Adrenal gland (tissue), 12 donors: ENCODE measurements around the gene CACNA1C. TPM values are rescaled to one million over a fixed set of nuclear protein-coding genes. Genes with fewer than 3 reads are reported as not detected.

Experiments
- DNase-seq, 7 donors: peaks; one replicate each; pipeline ENCODE4 v3.0.0-alpha.2; 2019 to 2020
- H3K27ac ChIP-seq, 5 donors: fragments of 200-600 bp; sonication (generic) in 4 of 5; 1 replicate in 3 of 5; 2 replicates in 2 of 5; pipeline versions ENCODE4 v1.5.1 to v1.8.0; 2016 to 2020; ENCODE audit warnings: mild to moderate bottlenecking in 1 of 5
- H3K27me3 ChIP-seq: fragments of 200-600 bp; 2 replicates; pipeline ENCODE4 v1.8.0; 2021
- H3K36me3 ChIP-seq, 2 donors: fragments of 200-600 bp; replicated peaks in 1 of 2; 1 replicate in 1 of 2; 2 replicates in 1 of 2; pipeline versions ENCODE4 v1.5.1 to v1.8.0; 2018 to 2022
- H3K4me1 ChIP-seq, 2 donors: fragments of 200-600 bp; replicated peaks in 1 of 2; 1 replicate in 1 of 2; 2 replicates in 1 of 2; pipeline versions ENCODE4 v1.5.1 to v1.8.0; 2018 to 2021
- H3K4me3 ChIP-seq, 4 donors: fragments of 200-600 bp; sonication (generic) in 3 of 4; one replicate each; pipeline ENCODE4 v1.5.1; 2016 to 2018
- H3K9me3 ChIP-seq, 3 donors: fragments of 200-600 bp; sonication (generic) in 1 of 3; replicated peaks in 1 of 3; 1 replicate in 2 of 3; 2 replicates in 1 of 3; pipeline versions ENCODE4 v1.5.1 to v1.8.0; 2016 to 2021
- CTCF ChIP-seq, 6 experiments: fragments of 450-650 bp in 4 of 6; fragments of 200-600 bp in 2 of 6; sonication (generic) in 1 of 6; IDR thresholded peaks; 1 replicate in 5 of 6; 2 replicates in 1 of 6; pipeline versions ENCODE4 v1.5.1 to v1.8.0; 2016 to 2021; ENCODE audit warnings: antibody characterized with exemption in 6 of 6, mild to moderate bottlenecking in 2 of 6, moderate library complexity in 1 of 6
- POLR2A ChIP-seq, 2 donors: fragments of 450-650 bp; IDR thresholded peaks; one replicate each; pipeline ENCODE4 v1.6.1; 2017; ENCODE audit warnings: antibody characterized with exemption in 2 of 2, mild to moderate bottlenecking in 2 of 2, moderate library complexity in 1 of 2
- WGBS, 4 donors: extraction: QIAGEN DNeasy Blood & Tissue Kit in 2 of 4; methylation state at CpG; one replicate each; pipeline versions ENCODE4 v1.1.5 to v1.1.7; 2013 to 2017; 5-methylcytosine and 5-hydroxymethylcytosine counted together
- intact Hi-C, 2 donors: fragments of 100-400 bp; cut with DNase I; formaldehyde crosslinking; loops; one replicate each; pipeline versions ENCODE4 v1.14.1 to v1.15.0; 2022 to 2023
- polyA plus RNA-seq, 3 donors: library from polyadenylated mRNA; stranded (reverse); fragments of 200-250 nt in 2 of 3; fragments of 350-450 nt in 1 of 3; fragmentation: Illumina TruSeq in 1 of 3; extraction: RNeasy Lipid Tissue Mini Kit (QIAGEN cat#74804) in 1 of 3; gene quantifications; one replicate each; pipeline ENCODE4 v1.2.3, GENCODE V29; 2013 to 2014
- total RNA-seq, 9 donors: library from RNA; depleted of rRNA in 4 of 9; stranded (reverse); fragments of >200 nt in 4 of 9; fragments of 120-200 nt in 1 of 9; fragmentation: NEBNext Ultra II Directional in 1 of 9; extraction: Animal tissue kit (Norgen Biotek cat#: 25700) in 1 of 9; gene quantifications; one replicate each; pipeline versions ENCODE4 v1.1.0 to v1.2.4, GENCODE V29; 2013 to 2023
- donor health status: healthy with polysubstance abuse.
- donor health status: Bipolar disorder and iron deficiency.
- donor health status: DM: yes; HTN: yes; CAD: no.
- donor health status: DM: no; HTN: no; CAD: no.
- donor health status: DM: no; HTN: no; CAD: no.
- donor health status: DM: yes; HTN: yes; CAD: no.

The CACNA1C gene
- total and polyA plus RNA-seq, 12 donors: 1.4 to 5.8 (median 3.5) TPM

- TF ChIP-seq CTCF (IDR thresholded peaks at IDR 0.05) (no peak), POLR2A (IDR thresholded peaks at IDR 0.05) (no peak)
- H3K4me1 ChIP-seq: peaks cover 0 to 3% of the 10 kb centered on the region in 2 donors
- no peak for DNase-seq
- H3K4me3 ChIP-seq: no peak overlapping the region
- no peaks in the 10 kb centered on the region for H3K27me3 ChIP-seq
- no peaks in the 10 kb centered on the region for H3K36me3 ChIP-seq
- intact Hi-C loops: no loop called here
- no peaks in the 10 kb centered on the region for H3K9me3 ChIP-seq
- H3K27ac ChIP-seq: no peak overlapping the region
- 76 to 90% (median 86%) methylated on average over 2 of the region's 2 CpGs for WGBS, 4 donors
These were observed 348.3 kb downstream of the CACNA1C start for GRCh38 chr12:2401040-2401439.

GRCh38 chr12:2402073-2402579, 349.3 kb downstream of the CACNA1C start:
- TF ChIP-seq POLR2A (IDR thresholded peaks at IDR 0.05): no peak
- H3K4me3 ChIP-seq: no peak overlapping the region
- H3K9me3 ChIP-seq: no peaks in the 10 kb centered on the region
- WGBS, 4 donors: 61 to 75% (median 72%) methylated on average over 5 of the region's 5 CpGs
- no peak overlapping the region for H3K27ac ChIP-seq
- H3K36me3 ChIP-seq: no peaks in the 10 kb centered on the region
- peaks cover 0 to 3% of the 10 kb centered on the region in 2 donors for H3K4me1 ChIP-seq
- no peaks in the 10 kb centered on the region for H3K27me3 ChIP-seq
- DNase-seq: peak in 1 of 7 donors; percentile 68
- intact Hi-C loops: no loop called here

- H3K4me3 ChIP-seq: no peak overlapping the region
- intact Hi-C loops: no loop called here
- no peaks in the 10 kb centered on the region for H3K36me3 ChIP-seq
- H3K9me3 ChIP-seq: no peaks in the 10 kb centered on the region
- H3K27ac ChIP-seq: no peak overlapping the region
- 76 to 89% (median 84%) methylated on average over 14 of the region's 14 CpGs for WGBS, 4 donors
- no peak for DNase-seq
- H3K4me1 ChIP-seq: no peaks in the 10 kb centered on the region
- no peak for TF ChIP-seq POLR2A (IDR thresholded peaks at IDR 0.05)
- TF ChIP-seq CTCF (IDR thresholded peaks at IDR 0.05): no peak
- H3K27me3 ChIP-seq: no peaks in the 10 kb centered on the region
These were observed 350.6 kb downstream of the CACNA1C start for GRCh38 chr12:2403221-2403976.

- Histone ChIP-seq H3K27ac (no peak overlapping the region), H3K9me3 (no peaks in the 10 kb centered on the region), H3K36me3 (no peaks in the 10 kb centered on the region), H3K4me3 (no peak overlapping the region), H3K27me3 (no peaks in the 10 kb centered on the region), H3K4me1 (no peaks in the 10 kb centered on the region)
- TF ChIP-seq CTCF (IDR thresholded peaks at IDR 0.05): no peak
- TF ChIP-seq POLR2A (IDR thresholded peaks at IDR 0.05): no peak
- WGBS, 4 donors: 82 to 89% (median 86%) methylated on average over 9 of the region's 9 CpGs
- no peak for DNase-seq
- intact Hi-C loops: no loop called here
These were observed 352.3 kb downstream of the CACNA1C start for GRCh38 chr12:2405039-2405438.

GRCh38 chr12:2406903-2407302, 354.1 kb downstream of the CACNA1C start:
- H3K4me1 ChIP-seq: no peaks in the 10 kb centered on the region
- WGBS, 4 donors: 87 to 92% (median 89%) methylated on average over 4 to 10 of the region's 10 CpGs
- TF ChIP-seq POLR2A (IDR thresholded peaks at IDR 0.05) (no peak), CTCF (IDR thresholded peaks at IDR 0.05) (no peak)
- no peak for DNase-seq
- intact Hi-C loops: no loop called here
- no peak overlapping the region for H3K27ac ChIP-seq
- H3K4me3 ChIP-seq: no peak overlapping the region
- no peaks in the 10 kb centered on the region for H3K36me3 ChIP-seq
- no peaks in the 10 kb centered on the region for H3K9me3 ChIP-seq
- no peaks in the 10 kb centered on the region for H3K27me3 ChIP-seq
